Ectodermal cell (in vitro differentiated cells): ENCODE results near the gene IGFN1.
"Not testable (repeated sequence)": the region's sequence is repeated elsewhere in the genome, so short reads cannot be mapped to it uniquely, and the experiment has no call there.

Source experiments
- H3K27ac ChIP-seq: 2 replicates; pipeline ENCODE4 v1.7.0; 2013; ENCODE audit warnings: mild to moderate bottlenecking, low read depth, low read length; ENCODE audit not compliant: insufficient read depth, poor library complexity, severe bottlenecking
- H3K27me3 ChIP-seq: 2 replicates; pipeline ENCODE4 v1.7.0; 2013; ENCODE audit warnings: mild to moderate bottlenecking, low read length; ENCODE audit not compliant: insufficient read depth, control insufficient read depth, poor library complexity, severe bottlenecking
- H3K36me3 ChIP-seq: one replicate; pipeline ENCODE4 v1.7.0; 2013; ENCODE audit warnings: low read length; ENCODE audit not compliant: control insufficient read depth, insufficient read depth
- H3K4me1 ChIP-seq: one replicate; pipeline ENCODE4 v1.7.0; 2013; ENCODE audit warnings: low read length; ENCODE audit not compliant: control insufficient read depth, insufficient read depth
- H3K4me3 ChIP-seq: 2 replicates; pipeline ENCODE4 v1.7.0; 2013; ENCODE audit warnings: low read depth, low read length, control low read depth; ENCODE audit not compliant: insufficient read depth
- H3K9me3 ChIP-seq: 2 replicates; pipeline ENCODE4 v1.7.0; 2013; ENCODE audit warnings: mild to moderate bottlenecking, low read length, moderate library complexity; ENCODE audit not compliant: control insufficient read depth
- WGBS, 2 experiments: methylation state at CpG; one replicate each; pipeline ENCODE4 v1.1.7; 2013; ENCODE audit warnings: missing lambda C conversion rate in 2 of 2; 5-methylcytosine and 5-hydroxymethylcytosine counted together

Gene IGFN1

DNA sequence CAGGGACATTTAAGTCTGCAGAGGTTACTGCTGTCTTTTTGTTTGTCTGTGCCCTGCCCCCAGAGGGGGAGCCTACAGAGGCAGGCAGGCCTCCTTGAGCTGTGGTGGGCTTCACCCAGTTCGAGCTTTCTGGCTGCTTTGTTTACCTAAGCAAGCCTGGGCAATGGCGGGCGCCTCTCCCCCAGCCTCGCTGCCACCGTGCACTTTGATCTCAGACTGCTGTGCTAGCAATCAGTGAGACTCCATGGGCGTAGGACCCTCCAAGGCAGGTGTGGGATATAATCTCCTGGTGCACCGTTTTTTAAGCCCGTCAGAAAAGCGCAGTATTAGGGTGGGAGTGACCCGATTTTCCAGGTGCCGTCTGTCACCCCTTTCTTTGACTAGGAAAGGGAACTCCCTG, 49.0 kb downstream of the IGFN1 start:
- H3K9me3 ChIP-seq, H3K4me3 ChIP-seq, H3K27ac ChIP-seq, H3K4me1 ChIP-seq, H3K27me3 ChIP-seq, H3K36me3 ChIP-seq: not testable (repeated sequence)
- 77 to 83% methylated on average over 10 to 11 of the region's 11 CpGs for WGBS, 2 experiments

DNA sequence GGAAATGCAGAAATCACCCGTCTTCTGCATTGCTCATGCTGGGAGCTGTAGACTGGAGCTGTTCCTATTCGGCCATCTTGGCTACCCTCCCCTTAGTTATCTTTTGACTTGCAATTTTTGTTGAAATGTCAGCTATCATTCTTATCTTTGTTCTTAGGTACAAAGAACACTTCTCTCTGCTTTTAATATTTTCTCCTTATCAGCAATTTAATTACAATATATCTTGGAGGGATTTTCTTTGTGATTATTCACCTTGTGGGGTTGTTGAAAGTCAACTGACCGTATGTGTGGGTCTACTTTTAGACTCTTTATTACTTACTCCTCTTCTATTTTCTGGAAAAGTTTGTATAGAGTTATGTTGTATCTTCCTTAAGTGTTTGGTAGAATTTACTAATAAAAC, 49.5 kb downstream of the IGFN1 start:
- Histone ChIP-seq H3K27me3 (no peaks in the 10 kb centered on the region), H3K4me3 (no peak overlapping the region), H3K27ac (no peak overlapping the region), H3K9me3 (no peaks in the 10 kb centered on the region), H3K36me3 (no peaks in the 10 kb centered on the region), H3K4me1 (no peaks in the 10 kb centered on the region)
- 84 to 100% methylated on average over 2 of the region's 3 CpGs for WGBS, 2 experiments

DNA sequence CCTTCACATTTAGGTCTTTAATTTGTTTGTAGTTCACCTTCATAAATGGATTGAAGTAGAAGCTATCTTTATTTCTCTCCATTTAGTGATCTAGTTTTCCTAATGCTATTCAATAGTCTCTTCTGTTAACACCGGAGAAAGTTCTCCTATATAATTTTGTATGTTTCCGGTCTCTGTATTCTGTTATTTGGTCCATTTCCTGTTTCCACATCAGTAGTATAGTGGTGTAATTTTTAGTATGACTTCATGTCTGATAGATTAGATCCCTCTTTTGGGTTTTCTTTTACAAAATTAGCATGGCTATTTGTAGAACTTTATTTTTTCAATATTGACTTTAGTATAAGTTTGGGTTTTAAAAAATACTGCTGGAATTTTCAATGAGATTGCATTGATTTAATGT, 51.1 kb downstream of the IGFN1 start:
- no peaks in the 10 kb centered on the region for H3K36me3 ChIP-seq

DNA sequence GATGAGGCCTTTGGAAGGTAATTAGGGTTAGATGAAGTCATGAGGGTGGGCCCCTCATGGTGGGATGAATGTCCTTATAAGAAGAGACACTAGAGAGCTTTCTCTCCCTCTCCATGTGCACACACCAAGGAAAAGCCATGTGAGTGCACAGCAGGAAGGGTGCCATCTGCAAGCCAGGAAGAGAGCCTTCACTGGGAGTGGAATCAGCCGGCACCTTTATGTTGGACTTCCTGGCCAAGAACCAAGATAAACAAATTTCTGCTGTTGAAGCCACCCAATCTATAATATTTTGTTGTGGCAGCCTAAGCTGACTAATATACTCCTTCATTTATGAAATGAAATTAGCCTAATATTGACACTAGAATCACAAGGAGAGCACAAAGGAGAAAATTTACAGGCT, 54.5 kb downstream of the IGFN1 start:
- Histone ChIP-seq H3K4me1 (no peaks in the 10 kb centered on the region), H3K27ac (no peak overlapping the region), H3K36me3 (no peaks in the 10 kb centered on the region), H3K9me3 (no peaks in the 10 kb centered on the region), H3K4me3 (no peak overlapping the region), H3K27me3 (no peaks in the 10 kb centered on the region)
- 88 to 90% methylated on average over 1 of the region's 1 CpG for WGBS, 2 experiments

More for the DNA sequence above, 51.1 kb downstream of the IGFN1 start:
- H3K27me3 ChIP-seq, result no peaks in the 10 kb centered on the region
- H3K9me3 ChIP-seq, result no peaks in the 10 kb centered on the region
- no peaks in the 10 kb centered on the region for H3K4me1 ChIP-seq
- no peak overlapping the region for H3K4me3 ChIP-seq
- WGBS, 2 experiments, result 100% methylated on average over 1 to 2 of the region's 2 CpGs
- no peak overlapping the region for H3K27ac ChIP-seq

DNA sequence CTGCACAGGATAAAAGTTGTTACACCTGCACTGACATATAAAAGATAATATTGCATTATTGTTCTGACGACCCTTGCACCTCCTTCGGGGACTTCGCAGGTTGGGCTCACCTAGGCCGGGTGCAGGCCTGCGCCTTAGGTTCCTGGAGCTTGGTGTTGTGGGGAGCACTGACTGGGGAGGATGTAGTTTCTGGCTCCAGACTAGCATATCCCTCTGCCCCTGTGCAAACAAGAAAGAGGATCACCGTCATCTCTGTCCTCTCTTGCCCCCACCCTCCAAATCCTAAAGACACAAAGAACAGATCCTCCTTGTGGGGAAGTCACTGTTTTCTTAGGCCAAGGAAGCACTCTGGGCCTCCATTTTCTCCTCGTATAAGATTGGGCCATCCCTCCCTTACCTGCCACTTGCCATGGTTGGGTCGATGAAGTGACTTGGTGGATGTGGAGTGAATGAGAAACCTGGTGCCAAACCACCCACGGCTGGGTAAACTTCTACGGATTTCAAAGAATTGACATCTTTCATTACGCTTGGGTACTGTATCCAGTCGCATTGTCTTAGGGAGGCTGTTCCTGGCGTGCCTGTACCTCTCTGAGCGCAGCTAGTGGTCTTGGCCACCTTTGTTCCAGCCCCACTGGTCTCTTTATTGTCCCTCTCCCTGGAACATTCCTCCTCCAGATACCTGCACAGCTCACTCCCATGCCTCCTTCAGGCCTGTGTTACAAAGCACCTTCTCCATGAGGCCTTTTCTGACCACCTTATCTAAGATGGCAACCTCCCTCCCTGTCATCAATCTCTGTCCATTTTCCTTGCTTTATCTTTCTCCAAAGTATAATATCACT, 58.3 kb downstream of the IGFN1 start:
- WGBS, 2 experiments, result 94 to 95% methylated on average over 14 of the region's 14 CpGs
- Histone ChIP-seq H3K27ac (no peak overlapping the region), H3K4me3 (no peak overlapping the region), H3K27me3 (no peaks in the 10 kb centered on the region), H3K36me3 (no peaks in the 10 kb centered on the region), H3K9me3 (no peaks in the 10 kb centered on the region), H3K4me1 (no peaks in the 10 kb centered on the region)

DNA sequence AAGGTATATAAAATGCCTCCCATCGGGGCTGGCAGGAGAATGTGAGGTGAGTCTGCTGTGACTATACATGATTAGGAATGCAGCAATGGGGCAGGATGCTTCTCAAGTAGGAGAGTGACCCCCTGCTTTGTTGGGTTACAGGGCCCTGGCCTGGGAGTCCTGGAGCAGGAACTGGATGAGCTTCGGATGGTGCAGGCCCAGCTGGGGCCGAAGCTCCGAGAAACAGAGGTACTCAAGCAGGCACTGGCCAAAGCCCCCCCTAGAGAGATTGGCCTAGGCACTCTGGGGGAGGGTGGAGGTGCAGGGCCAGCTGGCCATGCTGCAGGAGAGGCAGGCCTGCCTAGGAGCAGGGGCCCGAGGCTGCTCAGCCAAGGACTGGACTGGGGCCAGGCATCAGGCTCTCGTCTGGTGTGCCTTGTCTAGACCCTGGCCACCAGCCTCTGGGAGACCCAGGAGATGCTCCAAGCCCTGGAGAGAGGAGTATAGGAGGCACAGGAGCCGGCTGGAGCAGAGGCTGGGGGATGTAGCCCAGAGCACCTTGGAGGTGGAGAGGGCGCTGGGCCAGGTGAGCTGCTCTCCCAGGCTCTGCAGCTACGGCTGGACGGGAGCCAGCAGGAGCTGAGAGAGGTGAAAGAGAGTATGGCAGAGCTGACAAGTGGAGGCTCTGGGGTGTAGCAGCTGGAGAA, 59.8 kb downstream of the IGFN1 start:
- H3K27me3 ChIP-seq, result no peaks in the 10 kb centered on the region
- no peak overlapping the region for H3K27ac ChIP-seq
- H3K4me3 ChIP-seq, result no peak overlapping the region
- no peaks in the 10 kb centered on the region for H3K4me1 ChIP-seq
- H3K36me3 ChIP-seq, result no peaks in the 10 kb centered on the region
- 92 to 93% methylated on average over 10 of the region's 10 CpGs for whole genome bisulfite sequencing, 2 experiments
- H3K9me3 ChIP-seq, result no peaks in the 10 kb centered on the region

DNA sequence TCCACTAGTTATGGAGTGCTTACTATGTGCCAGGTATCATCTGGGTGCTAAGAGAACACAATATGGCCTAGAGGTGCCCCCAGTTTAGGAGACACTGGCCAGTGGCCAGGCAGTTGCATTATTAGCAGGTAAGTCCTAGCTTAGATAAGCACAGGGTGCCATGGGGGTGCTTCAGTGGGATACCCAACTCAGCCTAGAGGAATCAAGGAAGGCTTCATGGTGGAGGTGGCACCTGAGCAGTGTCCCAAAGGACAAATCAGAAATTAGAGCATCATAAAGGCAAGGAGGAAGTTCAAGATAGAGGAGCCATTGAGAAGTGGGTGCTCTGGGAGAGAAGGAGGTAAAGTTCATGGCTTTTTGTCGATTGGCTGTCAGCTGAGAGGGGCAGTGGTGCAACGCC, 60.8 kb downstream of the IGFN1 start:
- Histone ChIP-seq H3K4me1 (no peaks in the 10 kb centered on the region), H3K27me3 (no peaks in the 10 kb centered on the region), H3K27ac (no peak overlapping the region), H3K9me3 (no peaks in the 10 kb centered on the region), H3K4me3 (no peak overlapping the region), H3K36me3 (no peaks in the 10 kb centered on the region)
- 94% methylated on average over 2 of the region's 2 CpGs for WGBS, 2 experiments

DNA sequence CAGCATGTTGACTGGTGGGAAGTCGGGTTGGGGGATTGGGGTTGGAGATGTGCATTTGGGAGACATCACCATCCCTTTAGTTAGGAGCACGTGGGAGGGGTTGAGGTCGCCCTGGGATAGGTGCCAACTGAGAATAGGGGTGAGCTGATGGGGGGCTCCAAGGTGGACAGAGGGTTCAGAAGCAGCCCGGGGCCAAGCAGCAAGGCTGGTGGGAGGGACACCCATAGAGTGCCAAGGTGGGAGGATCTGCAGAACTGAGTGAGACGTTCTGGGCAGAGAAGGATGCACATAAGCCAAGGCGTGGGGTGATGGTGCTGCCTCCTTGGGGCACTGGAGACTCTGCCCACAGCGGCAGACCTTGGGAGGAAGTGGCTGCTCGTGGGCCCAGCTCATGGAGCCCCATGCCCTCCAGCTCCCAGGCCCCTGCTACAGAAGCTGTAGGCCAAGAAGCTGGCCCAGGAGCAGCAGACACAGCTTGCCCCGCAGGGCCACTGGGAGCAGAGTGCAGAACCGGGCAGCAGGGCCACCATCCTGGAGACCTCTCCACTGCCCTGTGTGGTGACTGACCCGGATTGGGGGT, 61.3 kb downstream of the IGFN1 start:
- Histone ChIP-seq H3K27ac (no peak overlapping the region), H3K27me3 (no peaks in the 10 kb centered on the region), H3K36me3 (no peaks in the 10 kb centered on the region), H3K4me1 (no peaks in the 10 kb centered on the region), H3K9me3 (no peaks in the 10 kb centered on the region), H3K4me3 (no peak overlapping the region)
- WGBS, 2 experiments, result 87 to 93% methylated on average over 11 of the region's 11 CpGs

DNA sequence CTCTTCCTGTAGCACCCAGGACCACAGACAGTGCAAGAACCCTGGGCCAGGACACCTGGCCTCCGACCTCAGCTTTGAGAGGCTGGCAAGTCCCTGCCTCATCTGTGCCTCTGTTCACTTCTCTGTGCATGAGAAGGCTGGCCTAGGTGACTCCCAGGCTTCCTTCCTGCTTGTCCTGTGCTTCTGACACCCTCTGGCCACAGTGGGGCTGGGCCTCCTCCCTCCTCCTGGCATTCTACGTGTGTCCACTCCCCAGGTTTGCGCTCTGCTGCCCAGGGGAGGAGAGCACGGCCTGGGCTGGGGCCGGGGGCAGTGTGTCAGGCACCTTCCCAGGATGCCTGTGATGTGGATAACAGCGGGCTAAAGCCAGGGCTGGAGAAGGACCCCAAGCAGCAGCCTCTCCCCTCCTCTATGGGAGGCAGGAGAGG, 62.3 kb downstream of the IGFN1 start:
- no peaks in the 10 kb centered on the region for H3K27me3 ChIP-seq
- no peak overlapping the region for H3K4me3 ChIP-seq
- H3K9me3 ChIP-seq, result no peaks in the 10 kb centered on the region
- H3K4me1 ChIP-seq, result no peaks in the 10 kb centered on the region
- no peaks in the 10 kb centered on the region for H3K36me3 ChIP-seq
- WGBS, 2 experiments, result 87 to 91% methylated on average over 6 of the region's 6 CpGs
- H3K27ac ChIP-seq, result no peak overlapping the region

DNA sequence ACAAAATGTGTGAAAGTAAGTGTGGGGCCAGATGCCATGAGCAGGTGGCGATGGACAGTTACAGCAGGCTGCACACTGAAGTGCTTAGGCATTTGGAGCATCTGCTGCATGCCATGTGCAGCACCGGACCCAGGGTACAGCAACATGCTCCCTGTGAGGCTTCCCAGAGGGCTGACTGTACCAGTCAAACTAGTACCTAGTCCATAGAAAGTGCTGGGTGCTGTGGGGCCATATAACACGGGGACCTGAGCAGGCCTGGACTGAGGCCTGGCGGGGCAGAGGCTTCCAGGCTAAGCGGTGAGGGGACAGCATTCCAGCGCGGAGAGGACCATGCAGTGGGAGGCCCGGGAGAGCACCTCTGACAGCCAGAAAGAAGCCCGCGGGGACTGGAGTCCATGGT, 62.8 kb downstream of the IGFN1 start:
- H3K4me3 ChIP-seq, result no peak overlapping the region
- H3K27ac ChIP-seq, result no peak overlapping the region
- H3K9me3 ChIP-seq, result no peaks in the 10 kb centered on the region
- 93% methylated on average over 10 of the region's 10 CpGs for WGBS, 2 experiments
- H3K4me1 ChIP-seq, result no peaks in the 10 kb centered on the region
- H3K27me3 ChIP-seq, result no peaks in the 10 kb centered on the region
- no peaks in the 10 kb centered on the region for H3K36me3 ChIP-seq
